SK-N-DZ (cell line): ENCODE results near the gene TINAG. TPM values are rescaled to one million over a fixed set of nuclear protein-coding genes. Genes with fewer than 3 reads are reported as not detected.
A peak's percentile ranks its signal among the peaks of the same experiment; 100 is the strongest.

Experiments used
- DNase-seq: peaks from one replicate; pipeline ENCODE4 v3.0.0-alpha.2; 2015; ENCODE audit warnings: low spot score
- polyA plus RNA-seq, 2 experiments: library from polyadenylated mRNA; depleted of rRNA; stranded (reverse); fragments of >200 nt; gene quantifications; 2 replicates each; pipeline ENCODE4 v1.2.3, GENCODE V29; 2014

The TINAG gene
- not detected in 2 replicates for polyA plus RNA-seq (2014; cell fraction: cytosol; rRNA removed)
- not detected in 2 replicates for polyA plus RNA-seq (2014; cell fraction: nucleus; rRNA removed)

GRCh38 chr6:54308289-54308985 is at the start of gene TINAG:
Gene TINAG, plus strand, starts transcription at chr6:54308441. Its CDS starts 110 bp downstream, at chr6:54308551.
- DNase-seq: no peak

GRCh38 chr6:54260025-54260424 is 48.2 kb upstream of the TINAG start:
- no peak for DNase-seq

- DNase-seq: no peak
These were observed 45.7 kb upstream of the TINAG start for GRCh38 chr6:54262499-54262898.

GRCh38 chr6:54262971-54263370 is 45.3 kb upstream of the TINAG start:
- DNase-seq: no peak

GRCh38 chr6:54264581-54265272 is 43.5 kb upstream of the TINAG start:
- no peak for DNase-seq

GRCh38 chr6:54266400-54266923 is 41.8 kb upstream of the TINAG start:
- DNase-seq: no peak

- peak; percentile 57 for DNase-seq
These were observed 40.4 kb upstream of the TINAG start for GRCh38 chr6:54267798-54268197.

GRCh38 chr6:54273214-54273820 is 34.9 kb upstream of the TINAG start:
- DNase-seq: no peak

GRCh38 chr6:54274383-54274782 is 33.9 kb upstream of the TINAG start:
- no peak for DNase-seq

GRCh38 chr6:54282186-54282585 is 26.1 kb upstream of the TINAG start:
- DNase-seq: no peak

GRCh38 chr6:54284161-54284860 is 23.9 kb upstream of the TINAG start:
- no peak for DNase-seq

GRCh38 chr6:54285595-54285994 is 22.6 kb upstream of the TINAG start:
- no peak for DNase-seq

GRCh38 chr6:54286141-54286540 is 22.1 kb upstream of the TINAG start:
- DNase-seq: no peak

- DNase-seq: no peak
These were observed 19.8 kb upstream of the TINAG start for GRCh38 chr6:54288474-54288873.

GRCh38 chr6:54289426-54289825 is 18.8 kb upstream of the TINAG start:
- DNase-seq: no peak

- no peak for DNase-seq
These were observed 17.1 kb upstream of the TINAG start for GRCh38 chr6:54291146-54291545.

GRCh38 chr6:54291738-54292137 is 16.5 kb upstream of the TINAG start:
- no peak for DNase-seq

- DNase-seq: no peak
These were observed 13.2 kb upstream of the TINAG start for GRCh38 chr6:54294965-54295532.

GRCh38 chr6:54299542-54300269 is 8.5 kb upstream of the TINAG start:
- no peak for DNase-seq

GRCh38 chr6:54301770-54302169 is 6.5 kb upstream of the TINAG start:
- no peak for DNase-seq

- DNase-seq: no peak
These were observed 766 bp upstream of the TINAG start for GRCh38 chr6:54307439-54307910.
